ENCODE results near the gene NCAM2.

The NCAM2 gene

DNA sequence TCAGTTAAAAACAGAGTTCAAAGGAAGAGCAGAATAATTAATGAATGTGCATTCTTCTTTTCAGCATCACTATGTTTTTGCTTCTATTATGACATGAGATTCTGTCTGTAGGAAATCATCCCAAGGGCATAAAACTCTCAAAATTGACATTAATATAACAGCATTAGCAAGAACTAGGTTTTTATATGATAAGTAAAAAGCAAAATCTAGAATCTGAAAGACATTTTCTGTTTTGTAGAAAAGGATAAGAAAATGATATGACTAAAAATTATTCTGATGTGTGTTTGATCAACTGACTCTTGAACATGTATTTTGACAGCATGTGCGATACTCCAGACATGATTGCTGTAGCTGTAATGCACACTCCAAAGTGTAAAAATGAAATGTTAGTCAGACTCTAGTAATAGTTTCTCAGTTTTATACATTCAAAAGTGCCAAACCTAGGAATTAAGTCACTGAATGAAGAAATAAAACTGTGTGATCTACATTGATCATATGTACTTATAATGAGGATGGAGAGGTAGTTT, 197.3 kb downstream of the NCAM2 start:
- Histone ChIP-seq H4K20me1 (ENCODE audit: insufficient read depth, low read length) (no peaks in the 10 kb centered on the region), H3K4me3 (ENCODE audit: low read depth, low read length, poor library complexity, severe bottlenecking) (no peak overlapping the region), H3K4me2 (ENCODE audit: low read length) (no peak overlapping the region), H3K27me3 (ENCODE audit: insufficient read depth, low read length) (no peaks in the 10 kb centered on the region), H3K9me3 (ENCODE audit: low read length) (no peaks in the 10 kb centered on the region), H3K36me3 (ENCODE audit: insufficient read depth, low read length) (no peaks in the 10 kb centered on the region), H3K9me2 (ENCODE audit: low read depth, low read length) (no peaks in the 10 kb centered on the region), H3K9ac (ENCODE audit: low read length) (no peak overlapping the region), H3K27ac (ENCODE audit: low read depth, low read length, poor library complexity, severe bottlenecking) (no peak overlapping the region), H3K79me2 (ENCODE audit: insufficient read depth, low read length) (no peaks in the 10 kb centered on the region), H3F3A (ENCODE audit: insufficient read depth, low read length) (no peaks in the 10 kb centered on the region), H2AFZ (ENCODE audit: low read length) (no peak overlapping the region), H3K4me1 (ENCODE audit: insufficient read depth, low read length, severe bottlenecking) (no peaks in the 10 kb centered on the region)
- TF ChIP-seq, protein P1, sequence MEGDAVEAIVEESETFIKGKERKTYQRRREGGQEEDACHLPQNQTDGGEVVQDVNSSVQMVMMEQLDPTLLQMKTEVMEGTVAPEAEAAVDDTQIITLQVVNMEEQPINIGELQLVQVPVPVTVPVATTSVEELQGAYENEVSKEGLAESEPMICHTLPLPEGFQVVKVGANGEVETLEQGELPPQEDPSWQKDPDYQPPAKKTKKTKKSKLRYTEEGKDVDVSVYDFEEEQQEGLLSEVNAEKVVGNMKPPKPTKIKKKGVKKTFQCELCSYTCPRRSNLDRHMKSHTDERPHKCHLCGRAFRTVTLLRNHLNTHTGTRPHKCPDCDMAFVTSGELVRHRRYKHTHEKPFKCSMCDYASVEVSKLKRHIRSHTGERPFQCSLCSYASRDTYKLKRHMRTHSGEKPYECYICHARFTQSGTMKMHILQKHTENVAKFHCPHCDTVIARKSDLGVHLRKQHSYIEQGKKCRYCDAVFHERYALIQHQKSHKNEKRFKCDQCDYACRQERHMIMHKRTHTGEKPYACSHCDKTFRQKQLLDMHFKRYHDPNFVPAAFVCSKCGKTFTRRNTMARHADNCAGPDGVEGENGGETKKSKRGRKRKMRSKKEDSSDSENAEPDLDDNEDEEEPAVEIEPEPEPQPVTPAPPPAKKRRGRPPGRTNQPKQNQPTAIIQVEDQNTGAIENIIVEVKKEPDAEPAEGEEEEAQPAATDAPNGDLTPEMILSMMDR (IDR thresholded peaks at IDR 0.05; ENCODE audit: low read length), result no peak
- no peak for TF ChIP-seq EZH2 (IDR thresholded peaks at IDR 0.05; ENCODE audit: borderline replicate concordance, low read length)

DNA sequence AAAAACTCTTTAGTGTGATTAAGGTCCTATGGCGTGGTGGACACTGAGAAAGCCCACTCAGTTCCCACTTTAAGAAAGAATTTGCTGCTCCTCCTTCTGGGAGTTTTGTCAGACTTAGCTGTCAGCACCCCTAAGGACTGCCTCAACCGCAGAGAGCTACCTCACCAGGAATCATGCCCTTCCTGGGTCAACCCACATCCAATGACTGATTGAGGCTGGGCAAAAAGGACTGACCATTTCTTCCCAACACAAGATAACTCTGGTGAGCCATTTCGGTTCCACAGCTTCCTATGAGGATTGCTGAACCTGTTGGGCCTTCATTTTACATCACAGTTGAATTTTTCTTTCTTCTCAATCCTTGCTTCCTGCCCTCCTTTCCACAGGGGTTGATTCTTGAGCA, 197.9 kb downstream of the NCAM2 start:
- H2AFZ ChIP-seq (ENCODE audit: low read length), result no peak overlapping the region

DNA sequence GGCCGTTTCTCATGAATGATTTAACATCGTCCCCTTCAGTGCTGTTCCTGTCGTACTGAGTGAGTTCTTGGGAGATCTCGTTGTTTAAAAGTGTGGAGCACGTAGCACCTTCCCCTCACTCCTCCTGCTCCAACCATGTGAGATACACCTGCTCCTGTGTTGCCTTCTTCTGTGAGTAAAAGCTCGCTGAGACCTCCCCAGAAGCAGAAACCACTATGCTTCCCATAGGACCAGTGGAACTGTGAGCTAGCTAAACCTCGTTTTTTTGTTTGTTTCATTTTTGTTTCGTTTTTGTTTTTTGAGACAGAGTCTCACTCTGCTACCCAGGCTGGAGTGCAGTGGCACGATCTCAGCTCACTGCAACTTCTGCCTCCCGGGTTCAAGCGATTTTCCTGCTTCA, 198.6 kb downstream of the NCAM2 start:
- Histone ChIP-seq H3K9me3 (ENCODE audit: low read length) (no peaks in the 10 kb centered on the region), H3K4me1 (ENCODE audit: insufficient read depth, low read length, severe bottlenecking) (no peaks in the 10 kb centered on the region), H3K9me2 (ENCODE audit: low read depth, low read length) (no peaks in the 10 kb centered on the region), H3K79me2 (ENCODE audit: insufficient read depth, low read length) (no peaks in the 10 kb centered on the region), H3K27me3 (ENCODE audit: insufficient read depth, low read length) (no peaks in the 10 kb centered on the region), H4K20me1 (ENCODE audit: insufficient read depth, low read length) (no peaks in the 10 kb centered on the region), H3F3A (ENCODE audit: insufficient read depth, low read length) (no peaks in the 10 kb centered on the region), H3K27ac (ENCODE audit: low read depth, low read length, poor library complexity, severe bottlenecking) (no peak overlapping the region), H3K9ac (ENCODE audit: low read length) (no peak overlapping the region), H3K4me2 (ENCODE audit: low read length) (no peak overlapping the region), H3K4me3 (ENCODE audit: low read depth, low read length, poor library complexity, severe bottlenecking) (no peak overlapping the region), H2AFZ (ENCODE audit: low read length) (no peak overlapping the region), H3K36me3 (ENCODE audit: insufficient read depth, low read length) (no peaks in the 10 kb centered on the region)
- no peak for TF ChIP-seq EZH2 (IDR thresholded peaks at IDR 0.05; ENCODE audit: borderline replicate concordance, low read length)
- TF ChIP-seq, protein P1 (IDR thresholded peaks at IDR 0.05; ENCODE audit: low read length), result no peak

More for the DNA sequence above, 197.9 kb downstream of the NCAM2 start:
- H3K4me2 ChIP-seq (ENCODE audit: low read length), result no peak overlapping the region
- no peaks in the 10 kb centered on the region for H3F3A ChIP-seq (ENCODE audit: insufficient read depth, low read length)
- no peaks in the 10 kb centered on the region for H3K36me3 ChIP-seq (ENCODE audit: insufficient read depth, low read length)
- no peak overlapping the region for H3K4me3 ChIP-seq (ENCODE audit: low read depth, low read length, poor library complexity, severe bottlenecking)
- no peaks in the 10 kb centered on the region for H4K20me1 ChIP-seq (ENCODE audit: insufficient read depth, low read length)
- no peaks in the 10 kb centered on the region for H3K27me3 ChIP-seq (ENCODE audit: insufficient read depth, low read length)
- H3K9me2 ChIP-seq (ENCODE audit: low read depth, low read length), result no peaks in the 10 kb centered on the region
- no peak overlapping the region for H3K27ac ChIP-seq (ENCODE audit: low read depth, low read length, poor library complexity, severe bottlenecking)
- no peaks in the 10 kb centered on the region for H3K4me1 ChIP-seq (ENCODE audit: insufficient read depth, low read length, severe bottlenecking)
- no peak overlapping the region for H3K9ac ChIP-seq (ENCODE audit: low read length)
- TF ChIP-seq, protein P1 (IDR thresholded peaks at IDR 0.05; ENCODE audit: low read length), result no peak
- no peak for TF ChIP-seq EZH2 (IDR thresholded peaks at IDR 0.05; ENCODE audit: borderline replicate concordance, low read length)
- no peaks in the 10 kb centered on the region for H3K79me2 ChIP-seq (ENCODE audit: insufficient read depth, low read length)
- H3K9me3 ChIP-seq (ENCODE audit: low read length), result no peaks in the 10 kb centered on the region

Data from OCI-LY1 (cell line).